NCI-H526 treated with DMSO at 0.1 percent for 48 hours (cell line): ENCODE results near the gene AXIN1.
"Not testable (repeated sequence)": the region's sequence is repeated elsewhere in the genome, so short reads cannot be mapped to it uniquely, and the experiment has no call there.

Experiments used
- DNase-seq: peaks from one replicate; lab custom pipeline; 2025; lab: John Stamatoyannopoulos, UW

Gene AXIN1

GRCh38 chr16:280991-281659 lies 71.4 kb downstream of the AXIN1 start:
- DNase-seq, result no peak

GRCh38 chr16:280552-280951 lies 72.0 kb downstream of the AXIN1 start, which contains the start of gene ARHGDIG:
Gene ARHGDIG, plus strand, starts transcription at chr16:280591. Its CDS starts 90 bp downstream, at chr16:280681.
- DNase-seq, result no peak

- no peak for DNase-seq
Measured at GRCh38 chr16:280005-280460, 72.5 kb downstream of the AXIN1 start.

DNA sequence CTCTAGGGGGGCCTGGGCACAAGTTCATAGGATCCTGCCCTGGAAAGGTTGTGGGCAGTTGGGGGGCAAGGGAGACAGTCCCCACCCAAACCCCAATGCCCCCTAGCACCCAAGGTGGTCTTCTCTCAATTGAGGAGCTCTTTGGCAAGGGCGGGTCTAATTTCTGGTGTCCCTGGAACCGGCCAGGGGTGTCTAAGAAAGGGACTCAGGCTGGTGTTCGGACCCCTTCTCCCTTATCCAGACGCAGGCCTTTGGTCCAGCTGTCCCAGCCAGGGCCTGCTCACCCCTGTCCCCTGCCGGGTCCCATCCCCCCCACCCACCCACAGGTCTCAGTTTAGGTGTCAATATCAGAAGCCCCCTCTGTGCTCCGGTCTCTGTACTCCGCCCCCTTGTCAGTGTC lies 73.0 kb downstream of the AXIN1 start:
- DNase-seq, result no peak

- peak; percentile 45 for DNase-seq
Measured at GRCh38 chr16:278863-279366, 73.6 kb downstream of the AXIN1 start.

DNA sequence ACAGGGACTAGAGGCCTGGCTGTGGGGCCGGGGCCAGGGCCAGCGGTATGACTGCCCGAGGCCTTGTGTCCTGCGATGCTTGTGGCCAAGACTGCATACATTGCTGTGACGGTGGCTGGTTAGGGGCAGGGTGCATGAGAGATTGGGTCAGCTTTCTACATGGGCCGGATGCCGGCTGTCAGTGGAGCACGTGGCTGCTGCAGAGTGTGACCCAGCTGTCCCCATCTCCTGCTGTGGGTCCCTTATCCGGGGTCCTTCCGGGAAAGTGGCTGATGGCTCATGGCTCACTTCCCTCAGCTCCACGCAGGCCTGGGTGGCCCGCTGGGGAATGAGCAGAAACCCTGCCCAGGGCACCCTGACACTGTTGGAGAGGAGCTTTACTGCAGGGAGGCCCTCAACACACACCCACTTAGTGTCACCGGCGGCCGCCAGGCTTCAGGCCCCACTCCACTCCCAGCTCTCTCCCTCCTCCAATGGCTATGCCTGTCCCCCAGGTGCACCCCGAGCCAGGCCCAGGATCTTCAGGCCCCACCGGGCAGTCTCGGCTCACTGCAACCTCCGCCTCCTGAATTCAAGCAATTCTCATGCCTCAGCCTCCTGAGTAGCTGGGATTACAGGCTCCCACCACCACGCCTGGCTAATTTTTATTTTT lies 76.0 kb downstream of the AXIN1 start:
- DNase-seq, result no peak

GRCh38 chr16:275786-276232 lies 76.7 kb downstream of the AXIN1 start, which contains the start of gene RGS11:
Gene RGS11, minus strand, starts transcription at chr16:275944. Its CDS starts 33 bp downstream, at chr16:275911.
- no peak for DNase-seq

- peak; percentile 5 for DNase-seq
Measured at GRCh38 chr16:275041-275641, 77.4 kb downstream of the AXIN1 start.

- no peak for DNase-seq
Measured at GRCh38 chr16:273547-274421, 78.7 kb downstream of the AXIN1 start.

- DNase-seq, result no peak
Measured at GRCh38 chr16:272633-273546, 79.6 kb downstream of the AXIN1 start.

GRCh38 chr16:270381-271255 lies 81.9 kb downstream of the AXIN1 start:
- no peak for DNase-seq

DNA sequence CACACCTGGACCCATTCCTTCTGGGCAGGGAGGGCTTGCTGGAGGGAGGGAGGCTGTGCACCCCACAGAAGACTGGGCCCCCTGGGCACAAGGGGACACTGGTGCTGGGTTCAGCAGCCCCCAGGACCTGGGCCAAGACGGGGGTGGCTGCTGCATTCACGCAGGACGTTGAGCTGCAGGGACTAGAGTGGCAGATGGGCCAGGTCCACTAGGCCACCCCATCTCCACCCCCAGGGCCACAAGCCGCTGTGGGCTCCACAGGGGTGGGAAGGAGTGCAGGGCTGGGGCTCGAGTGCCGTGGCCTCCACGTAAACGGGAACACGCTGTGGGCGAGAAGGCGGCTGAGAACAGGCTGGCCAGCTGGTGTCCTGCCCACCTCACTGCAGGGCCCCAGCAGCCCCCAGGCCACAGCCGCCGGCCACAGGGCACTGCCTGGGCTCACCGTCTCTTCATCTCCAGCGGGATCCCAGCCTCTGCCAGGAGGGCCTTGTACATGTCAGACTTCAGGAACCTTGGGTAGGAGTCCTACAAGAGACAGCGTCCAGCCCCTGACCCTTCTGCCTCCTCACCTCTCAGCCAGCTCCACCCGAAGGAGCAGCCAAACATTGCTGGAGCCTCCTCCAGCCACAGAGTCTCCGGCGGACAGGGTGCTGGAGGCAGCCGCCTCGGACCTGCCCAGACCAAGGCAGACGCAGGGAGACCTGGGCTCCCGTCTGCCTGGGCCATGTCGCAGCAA lies 83.3 kb downstream of the AXIN1 start:
- no peak for DNase-seq

GRCh38 chr16:268141-269053 lies 84.1 kb downstream of the AXIN1 start:
- no peak for DNase-seq

DNA sequence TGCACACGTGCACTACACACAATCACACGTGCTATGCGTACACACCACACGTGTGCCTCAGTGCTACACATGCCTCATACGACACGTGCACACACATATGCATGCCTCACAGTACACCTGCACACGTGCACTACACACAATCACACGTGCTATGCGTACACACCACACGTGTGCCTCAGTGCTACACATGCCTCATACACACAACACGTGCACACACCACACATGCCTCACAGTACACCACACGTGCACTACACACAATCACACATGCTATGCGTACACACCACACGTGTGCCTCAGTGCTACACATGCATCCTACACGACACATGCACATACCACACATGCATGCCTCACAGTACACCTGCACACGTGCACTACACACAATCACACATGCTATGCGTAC lies 85.0 kb downstream of the AXIN1 start:
- not testable (repeated sequence) for DNase-seq

DNA sequence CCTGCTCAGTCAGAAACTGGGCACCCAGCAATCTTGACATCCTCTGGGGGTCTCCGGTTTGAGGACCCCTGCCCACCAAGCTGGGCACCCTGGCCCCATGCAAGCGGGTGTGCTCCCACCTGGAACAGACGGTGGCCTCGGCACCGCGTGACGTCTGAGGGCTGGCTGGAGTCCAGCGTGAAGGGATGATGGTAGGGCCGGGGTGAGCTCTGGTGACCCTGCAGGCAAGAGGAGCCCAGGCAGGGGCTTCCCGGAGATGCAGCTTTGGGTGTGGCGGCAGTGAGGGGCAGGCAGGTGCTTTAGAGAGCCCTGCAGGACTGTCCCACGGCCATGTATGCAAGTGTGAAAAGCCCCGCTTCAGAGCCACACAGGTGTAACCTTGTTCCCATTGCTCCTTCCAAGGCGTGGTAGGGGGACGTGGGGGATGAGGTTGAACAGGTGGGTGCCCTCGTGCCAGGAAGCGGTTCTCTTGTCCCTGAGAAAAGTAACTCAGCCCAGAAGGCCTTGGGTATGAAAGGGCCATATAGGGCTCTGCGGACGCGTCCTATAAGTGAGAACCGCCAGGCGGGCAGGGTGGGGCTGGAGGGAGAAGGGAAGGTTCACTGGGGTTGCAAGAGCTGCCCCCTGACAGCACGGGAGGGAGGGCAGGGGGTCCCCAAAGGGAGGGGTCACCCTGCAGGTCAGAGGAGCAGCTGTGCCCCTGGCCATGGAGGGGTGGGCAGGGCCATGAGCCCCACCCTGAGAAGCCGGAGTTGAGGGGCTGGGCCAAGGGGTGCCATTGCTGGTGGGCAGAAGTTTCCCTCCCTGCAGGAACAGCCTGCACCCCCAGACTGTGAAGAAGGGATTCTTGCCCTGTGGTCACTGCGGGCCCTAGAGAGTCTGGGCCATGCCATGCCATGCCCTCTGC lies 86.0 kb downstream of the AXIN1 start:
- DNase-seq, result no peak

DNA sequence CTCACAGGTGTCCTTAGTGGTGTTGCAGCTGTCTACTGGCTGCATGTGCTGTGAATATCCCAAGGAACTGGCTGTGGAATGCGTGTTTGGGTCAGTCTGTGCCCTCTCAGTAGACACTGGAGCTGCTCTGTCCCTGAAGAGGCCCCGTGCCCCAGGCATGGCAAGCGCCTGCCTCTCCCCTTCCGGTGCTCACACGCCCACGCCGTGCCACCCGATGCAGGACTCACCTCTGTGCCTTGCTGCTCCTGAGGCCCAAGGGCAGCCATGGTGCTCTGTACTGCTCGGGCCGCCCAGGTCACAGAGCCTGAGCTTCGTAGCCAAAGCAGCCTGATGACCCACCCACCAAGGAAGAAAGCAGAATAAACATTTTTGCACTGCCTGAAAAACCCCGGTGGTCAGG lies 86.8 kb downstream of the AXIN1 start:
- no peak for DNase-seq

DNA sequence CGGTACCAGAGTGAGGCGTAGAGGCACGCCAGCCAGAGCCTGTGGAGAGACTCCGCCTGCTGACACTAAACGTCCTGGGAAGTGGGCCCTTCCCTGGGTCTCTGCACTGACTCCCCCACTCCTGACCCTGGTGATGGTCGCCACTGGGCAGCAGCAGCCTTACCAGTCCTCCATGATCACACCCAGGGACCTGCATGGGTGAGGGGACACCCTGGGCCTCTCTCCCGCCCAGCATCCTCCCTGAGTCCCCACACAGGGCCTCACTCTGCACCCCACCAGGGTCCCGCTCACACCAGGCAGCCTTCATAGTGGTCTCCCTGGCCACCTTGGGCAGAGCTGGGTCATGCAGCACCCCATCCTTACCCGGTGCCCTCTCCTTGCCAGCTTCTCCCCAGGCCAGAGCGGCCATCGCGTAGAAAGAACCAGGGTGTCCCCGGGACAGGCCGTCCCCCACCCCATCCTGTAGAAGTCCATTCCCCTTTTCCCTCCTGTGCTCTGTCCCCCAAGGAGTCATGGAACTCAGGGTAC lies 87.5 kb downstream of the AXIN1 start:
- DNase-seq, result no peak
